IMR-90 (cell line): ENCODE data around the gene MRPL1. TPM values are rescaled to one million over a fixed set of nuclear protein-coding genes. Genes with fewer than 3 reads are reported as not detected.

ENCODE experiments used
- ATAC-seq: fragments of 200-7000 bp; cut with Tn5 transposase; 2 replicates; pipeline ENCODE4 v1.9.1; 2020; ENCODE audit warnings: low read depth, mild to moderate bottlenecking, moderate library complexity
- BruUV-seq: library from RNA; stranded (reverse); fragments of 400-500 nt; replicated peaks from 2 replicates; lab custom pipeline; 2021; lab: Mats Ljungman, UMichigan
- CTCF ChIA-PET: fragments of 300-600 bp; formaldehyde crosslinking; extraction: SDS; loops from one replicate; lab custom pipeline; 2021; ENCODE audit warnings: antibody characterized with exemption; lab: Yijun Ruan, JAX
- POLR2A ChIA-PET: fragments of 300-600 bp; sonication (Branson Sonifier 250); formaldehyde crosslinking; loops from one replicate; lab custom pipeline; 2022; ENCODE audit warnings: antibody characterized with exemption; ENCODE audit not compliant: unreplicated experiment; lab: Charles Lee
- DNase-seq: peaks from one replicate; pipeline ENCODE4 v3.0.0; 2013
- H2AFZ ChIP-seq: replicated peaks from 2 replicates; pipeline ENCODE3; 2013; ENCODE audit warnings: low read length, mild to moderate bottlenecking; ENCODE audit not compliant: poor library complexity
- H2AK5ac ChIP-seq: 2 replicates; pipeline ENCODE4 v1.6.1; 2013; ENCODE audit warnings: low read depth, low read length, inconsistent platforms
- H2AK9ac ChIP-seq: replicated peaks from 2 replicates; pipeline ENCODE3; 2013; ENCODE audit warnings: mild to moderate bottlenecking, low read depth, low read length, moderate library complexity; ENCODE audit not compliant: poor library complexity
- H2BK120ac ChIP-seq: 2 replicates; pipeline ENCODE4 v1.6.1; 2013; ENCODE audit warnings: low read depth, low read length, inconsistent platforms
- H2BK15ac ChIP-seq: 3 replicates; pipeline ENCODE4 v1.6.1; 2013; ENCODE audit warnings: low read depth, low read length, inconsistent platforms
- H2BK20ac ChIP-seq: 2 replicates; pipeline ENCODE4 v1.6.1; 2013; ENCODE audit warnings: low read depth, mild to moderate bottlenecking, inconsistent platforms, low read length, moderate library complexity
- H2BK5ac ChIP-seq: 2 replicates; pipeline ENCODE4 v1.6.1; 2013; ENCODE audit warnings: mild to moderate bottlenecking, low read depth, low read length, inconsistent platforms; ENCODE audit not compliant: poor library complexity, severe bottlenecking
- H3K14ac ChIP-seq: replicated peaks from 2 replicates; pipeline ENCODE4 v1.6.1; 2013; ENCODE audit warnings: low read depth, low read length, inconsistent platforms
- H3K18ac ChIP-seq: 2 replicates; pipeline ENCODE4 v1.6.1; 2013; ENCODE audit warnings: low read depth, low read length, control low read depth
- H3K23ac ChIP-seq: 2 replicates; pipeline ENCODE4 v1.6.1; 2013; ENCODE audit warnings: low read depth, low read length, inconsistent platforms
- H3K27ac ChIP-seq: 2 replicates; pipeline ENCODE4 v1.5.1; 2013; ENCODE audit warnings: mild to moderate bottlenecking, control low read depth, low read length; ENCODE audit not compliant: insufficient read depth
- H3K27me3 ChIP-seq: 2 replicates; pipeline ENCODE4 v1.6.1; 2013; ENCODE audit warnings: low read length; ENCODE audit not compliant: control insufficient read depth, insufficient read depth
- H3K36me3 ChIP-seq: 2 replicates; pipeline ENCODE4 v1.6.1; 2013; ENCODE audit warnings: low read length, mixed read lengths; ENCODE audit not compliant: control insufficient read depth, insufficient read depth
- H3K4ac ChIP-seq: 2 replicates; pipeline ENCODE4 v1.6.1; 2013; ENCODE audit warnings: low read depth, low read length, inconsistent platforms
- H3K4me1 ChIP-seq: 2 replicates; pipeline ENCODE4 v1.6.1; 2013; ENCODE audit warnings: low read length, mixed read lengths; ENCODE audit not compliant: control insufficient read depth, insufficient read depth
- H3K4me2 ChIP-seq: 2 replicates; pipeline ENCODE4 v1.6.1; 2013; ENCODE audit warnings: low read depth, mild to moderate bottlenecking, control low read depth, low read length, moderate library complexity
- H3K4me3 ChIP-seq: 2 replicates; pipeline ENCODE4 v1.5.1; 2013; ENCODE audit warnings: low read depth, mild to moderate bottlenecking, control low read depth, low read length, moderate library complexity; ENCODE audit not compliant: insufficient read depth
- H3K56ac ChIP-seq: 2 replicates; pipeline ENCODE4 v1.6.1; 2013; ENCODE audit warnings: low read length, inconsistent platforms; ENCODE audit not compliant: insufficient read depth; ENCODE audit errors: extremely low read depth
- H3K79me1 ChIP-seq, 2 experiments: 2 replicates each; pipeline ENCODE4 v1.6.1; 2013; ENCODE audit warnings: low read length in 2 of 2, inconsistent platforms in 1 of 2, low read depth in 1 of 2
- H3K9ac ChIP-seq: 2 replicates; pipeline ENCODE4 v1.6.1; 2013; ENCODE audit warnings: low read depth, low read length, control low read depth
- H3K9me1 ChIP-seq: 2 replicates; pipeline ENCODE4 v1.6.1; 2013; ENCODE audit warnings: low read length, inconsistent platforms; ENCODE audit not compliant: insufficient read depth
- H3K9me3 ChIP-seq: 2 replicates; pipeline ENCODE4 v1.6.1; 2013; ENCODE audit warnings: low read length; ENCODE audit not compliant: control insufficient read depth, insufficient read depth
- H4K20me1 ChIP-seq: 2 replicates; pipeline ENCODE4 v1.6.1; 2013; ENCODE audit warnings: low read length, inconsistent platforms; ENCODE audit not compliant: insufficient read depth
- H4K5ac ChIP-seq: 2 replicates; pipeline ENCODE4 v1.6.1; 2013; ENCODE audit warnings: mild to moderate bottlenecking, low read depth, low read length, control low read depth
- H4K8ac ChIP-seq, 2 experiments: 2 replicates each; pipeline ENCODE4 v1.6.1; 2013; ENCODE audit warnings: low read depth in 2 of 2, low read length in 2 of 2, control low read depth in 1 of 2, inconsistent platforms in 1 of 2
- H4K91ac ChIP-seq: 2 replicates; pipeline ENCODE4 v1.6.1; 2013; ENCODE audit warnings: low read depth, low read length, inconsistent platforms; ENCODE audit not compliant: insufficient read depth
- BHLHE40 ChIP-seq: fragments of 150-350 bp; IDR thresholded peaks from 2 replicates; pipeline ENCODE4 v1.6.1; 2016; ENCODE audit warnings: mild to moderate bottlenecking, low read depth, low read length
- CEBPB ChIP-seq: IDR thresholded peaks from 2 replicates; pipeline ENCODE4 v1.6.1; 2012; ENCODE audit warnings: low read depth, low read length, improper control_type of control experiment
- CTCF ChIP-seq: conservative IDR thresholded peaks from 2 replicates; pipeline ENCODE4 v1.5.1; 2012; ENCODE audit warnings: mild to moderate bottlenecking, low read depth, low read length, improper control_type of control experiment
- FOS ChIP-seq: fragments of 150-350 bp; IDR thresholded peaks from 2 replicates; pipeline ENCODE4 v1.6.1; 2016; ENCODE audit warnings: low read depth, low read length
- MAFK ChIP-seq: IDR thresholded peaks from 2 replicates; pipeline ENCODE4 v1.6.1; 2012; ENCODE audit warnings: low read depth, low read length, improper control_type of control experiment
- MAZ ChIP-seq: IDR thresholded peaks from 2 replicates; pipeline ENCODE4 v1.6.1; 2012; ENCODE audit warnings: low read depth, mild to moderate bottlenecking, low read length, improper control_type of control experiment, moderate library complexity, borderline replicate concordance
- MXI1 ChIP-seq: IDR thresholded peaks from 2 replicates; pipeline ENCODE4 v1.6.1; 2012; ENCODE audit warnings: low read depth, mild to moderate bottlenecking, low read length, moderate library complexity, borderline replicate concordance
- SMC3 ChIP-seq: fragments of 150-350 bp; IDR thresholded peaks from 2 replicates; pipeline ENCODE4 v1.6.1; 2016; ENCODE audit warnings: low read depth, mild to moderate bottlenecking, antibody characterized with exemption, low read length, moderate library complexity
- USF2 ChIP-seq: fragments of 150-350 bp; IDR thresholded peaks from 2 replicates; pipeline ENCODE4 v1.6.1; 2017; ENCODE audit warnings: mild to moderate bottlenecking, antibody characterized with exemption, low read length, low read depth
- WGBS, 2 experiments: methylation state at CpG; one replicate each; pipeline versions ENCODE4 v1.1.5 to v1.1.7; 2013; ENCODE audit warnings: missing lambda C conversion rate in 2 of 2; ENCODE audit not compliant: insufficient read length in 1 of 2; ENCODE audit errors: extremely low coverage in 2 of 2; 5-methylcytosine and 5-hydroxymethylcytosine counted together
- dilution Hi-C: fragments of 300-500 bp; cut with HindIII; formaldehyde crosslinking; loops from one replicate; pipeline ENCODE4 v1.14.3; 2018; ENCODE audit warnings: low sequenced_read_pairs; ENCODE audit not compliant: unreplicated experiment
- in situ Hi-C: fragments of 300-500 bp; cut with MboI; formaldehyde crosslinking; loops from 3 replicates; pipeline ENCODE4 v1.14.3; 2019; ENCODE audit warnings: low sequenced_read_pairs, inconsistent platforms, mixed read lengths
- intact Hi-C: fragments of 100-400 bp; cut with micrococcal nuclease; formaldehyde crosslinking; loops from 2 replicates; pipeline ENCODE4 v1.10.0; 2022
- polyA plus RNA-seq, 3 experiments: library from polyadenylated mRNA; depleted of rRNA; stranded (reverse); fragments of >200 nt; gene quantifications; 2 replicates each; pipeline ENCODE4 v1.2.3, GENCODE V29; 2012; ENCODE audit warnings: low replicate concordance in 1 of 3
- total RNA-seq: library from RNA; depleted of rRNA; stranded (reverse); fragments of >200 nt; gene quantifications from 2 replicates; pipeline ENCODE4 v1.2.3, GENCODE V29; 2012

The MRPL1 gene
- total and polyA plus RNA-seq, 2 of the 4 experiments (the other 2 are of a cell fraction): 13.4 to 22.5 TPM

- CTCF ChIA-PET: no interaction called here
- H2BK15ac ChIP-seq: no peak overlapping the region
- no peak overlapping the region for H2BK5ac ChIP-seq
Measured at GRCh38 chr4:77958897-77959296, 96.3 kb downstream of the MRPL1 start.

More at GRCh38 chr4:77958897-77959296, 96.3 kb downstream of the MRPL1 start:
- no peak overlapping the region for H3K18ac ChIP-seq
- no peaks in the 10 kb centered on the region for H3K27me3 ChIP-seq
- H3K9me1 ChIP-seq: no peaks in the 10 kb centered on the region
- dilution Hi-C loops (no loop called here), intact Hi-C loops (loop anchor here (2.0 to 10.0 kb wide), 4 partner anchors 558 to 906 kb away; partner anchors contain the start of gene BMP2K), in situ Hi-C loops (loop anchor here (10.0 to 25.0 kb wide), 2 partner anchors 556 to 903 kb away; no protein-coding TSS in a partner anchor)
- no peak overlapping the region for H3K4ac ChIP-seq
- no peak overlapping the region for H2AK9ac ChIP-seq
- DNase-seq: no peak
- WGBS, 2 experiments: no CpG with 5 or more reads among the region's 2 CpGs
- no peak overlapping the region for H2AFZ ChIP-seq
- H2BK20ac ChIP-seq: no peak overlapping the region
- H3K79me1 ChIP-seq: no peaks in the 10 kb centered on the region
- H4K5ac ChIP-seq: no peak overlapping the region
- no peak overlapping the region for H4K8ac ChIP-seq
- H3K27ac ChIP-seq: no peak overlapping the region
- no peak for ATAC-seq
- no peak overlapping the region for H3K56ac ChIP-seq
- no peak overlapping the region for H4K91ac ChIP-seq
- H2AK5ac ChIP-seq: no peak overlapping the region
- no peak overlapping the region for H3K9ac ChIP-seq
- H3K4me3 ChIP-seq: no peak overlapping the region
- TF ChIP-seq MAFK: no peak
- no peak for TF ChIP-seq SMC3
- TF ChIP-seq BHLHE40: no peak
- no peak for TF ChIP-seq MAZ
- TF ChIP-seq CEBPB: no peak
- TF ChIP-seq USF2: no peak
- no peak for TF ChIP-seq CTCF
- no peak for TF ChIP-seq MXI1
- no peak for TF ChIP-seq FOS
- no TSS peak for BruUV-seq
- H2BK120ac ChIP-seq: no peak overlapping the region
- H3K23ac ChIP-seq: no peak overlapping the region
- H3K4me2 ChIP-seq: no peak overlapping the region
- H3K14ac ChIP-seq: no peak overlapping the region
- POLR2A ChIA-PET: no interaction called here
- H3K4me1 ChIP-seq: no peaks in the 10 kb centered on the region
- no peaks in the 10 kb centered on the region for H4K20me1 ChIP-seq
- no peaks in the 10 kb centered on the region for H3K9me3 ChIP-seq
- H3K36me3 ChIP-seq: peaks cover 2% of the 10 kb centered on the region; the same call in 1 of the 2 replicates
